Cardiac fibroblast (primary cell): Measurements from ENCODE around the gene HNRNPD.

Experiments used
- DNase-seq, 2 donors: peaks; one replicate each; pipeline versions ENCODE4 v3.0.0 to v3.0.0-alpha.2; 2010; ENCODE audit warnings: low read depth in 2 of 2
- H3K4me3 ChIP-seq, 2 donors: replicated peaks in 1 of 2; 1 replicate in 1 of 2; 2 replicates in 1 of 2; pipeline ENCODE4 v1.5.1; 2011; ENCODE audit warnings: low read depth in 2 of 2, low read length in 2 of 2, mild to moderate bottlenecking in 2 of 2, moderate library complexity in 1 of 2
- TF ChIP-seq, protein P1 (sequence below): IDR thresholded peaks from one replicate; pipeline ENCODE4 v1.5.1; 2011; ENCODE audit warnings: low read depth, mild to moderate bottlenecking, low read length, inconsistent platforms

HNRNPD gene

DNA sequence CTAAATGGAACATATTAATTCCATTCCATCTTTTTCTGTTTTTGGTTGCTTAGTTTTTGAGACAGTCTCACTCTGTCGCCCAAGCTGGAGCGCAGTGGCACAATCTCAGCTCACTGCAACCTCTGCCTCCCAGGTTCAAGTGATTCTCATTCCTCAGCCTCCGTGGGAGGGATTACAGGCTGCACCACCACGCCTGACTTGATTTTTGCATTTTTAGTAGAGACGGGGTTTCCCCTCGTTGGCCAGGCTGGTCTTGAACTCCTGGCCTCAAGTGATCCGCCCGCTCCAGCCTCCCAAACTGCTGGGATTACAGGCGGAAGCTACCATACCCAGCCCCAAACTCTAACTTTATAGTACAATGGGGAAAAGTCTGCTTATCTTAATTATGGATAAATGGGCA lies 11.2 kb downstream of the HNRNPD start:
- TF ChIP-seq, protein P1, sequence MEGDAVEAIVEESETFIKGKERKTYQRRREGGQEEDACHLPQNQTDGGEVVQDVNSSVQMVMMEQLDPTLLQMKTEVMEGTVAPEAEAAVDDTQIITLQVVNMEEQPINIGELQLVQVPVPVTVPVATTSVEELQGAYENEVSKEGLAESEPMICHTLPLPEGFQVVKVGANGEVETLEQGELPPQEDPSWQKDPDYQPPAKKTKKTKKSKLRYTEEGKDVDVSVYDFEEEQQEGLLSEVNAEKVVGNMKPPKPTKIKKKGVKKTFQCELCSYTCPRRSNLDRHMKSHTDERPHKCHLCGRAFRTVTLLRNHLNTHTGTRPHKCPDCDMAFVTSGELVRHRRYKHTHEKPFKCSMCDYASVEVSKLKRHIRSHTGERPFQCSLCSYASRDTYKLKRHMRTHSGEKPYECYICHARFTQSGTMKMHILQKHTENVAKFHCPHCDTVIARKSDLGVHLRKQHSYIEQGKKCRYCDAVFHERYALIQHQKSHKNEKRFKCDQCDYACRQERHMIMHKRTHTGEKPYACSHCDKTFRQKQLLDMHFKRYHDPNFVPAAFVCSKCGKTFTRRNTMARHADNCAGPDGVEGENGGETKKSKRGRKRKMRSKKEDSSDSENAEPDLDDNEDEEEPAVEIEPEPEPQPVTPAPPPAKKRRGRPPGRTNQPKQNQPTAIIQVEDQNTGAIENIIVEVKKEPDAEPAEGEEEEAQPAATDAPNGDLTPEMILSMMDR: no peak
- no peak for DNase-seq
- H3K4me3 ChIP-seq: no peak overlapping the region

DNA sequence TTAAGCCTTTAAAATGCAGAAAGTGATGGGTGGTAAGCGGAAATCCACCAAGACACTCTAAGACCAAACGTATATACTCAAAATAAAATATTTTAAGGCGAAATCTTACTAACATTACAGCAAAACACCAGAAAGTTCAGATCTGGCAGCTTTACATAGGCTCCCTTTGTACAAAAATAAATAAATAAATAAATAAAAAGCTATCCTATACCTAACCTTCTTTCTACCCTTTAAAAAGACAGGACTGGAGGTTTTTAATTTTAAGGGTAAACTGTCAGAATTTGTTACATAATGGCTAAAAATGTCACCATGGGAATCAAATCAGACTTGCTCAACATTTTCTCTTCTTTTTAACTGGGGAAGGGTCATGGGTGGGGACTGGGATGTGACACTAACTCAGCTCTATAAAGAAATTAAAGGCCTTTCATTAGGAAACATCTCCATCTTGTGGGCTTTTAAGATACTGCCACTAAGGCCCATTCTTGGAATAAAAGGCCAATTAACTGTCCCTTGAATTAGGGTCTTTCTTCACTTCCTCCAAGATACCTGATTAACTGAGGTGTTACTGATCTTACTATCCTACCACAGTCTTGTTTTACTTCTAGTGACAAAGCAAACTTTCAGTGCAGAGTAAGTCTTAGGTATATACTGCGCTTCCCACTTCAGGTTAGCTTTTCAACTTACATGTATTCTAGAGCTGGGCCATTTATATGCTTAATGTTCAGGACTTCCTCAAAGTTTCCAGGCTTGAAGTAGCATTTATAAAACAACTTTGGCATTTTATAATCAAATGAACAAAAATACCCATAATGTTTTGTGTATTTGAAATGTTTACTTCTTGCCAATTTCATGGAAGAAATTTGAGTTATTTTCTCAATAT lies 13.3 kb downstream of the HNRNPD start:
- TF ChIP-seq, protein P1: peak; percentile 71
- no peak overlapping the region for H3K4me3 ChIP-seq
- DNase-seq: peak; percentile 33 to 47

DNA sequence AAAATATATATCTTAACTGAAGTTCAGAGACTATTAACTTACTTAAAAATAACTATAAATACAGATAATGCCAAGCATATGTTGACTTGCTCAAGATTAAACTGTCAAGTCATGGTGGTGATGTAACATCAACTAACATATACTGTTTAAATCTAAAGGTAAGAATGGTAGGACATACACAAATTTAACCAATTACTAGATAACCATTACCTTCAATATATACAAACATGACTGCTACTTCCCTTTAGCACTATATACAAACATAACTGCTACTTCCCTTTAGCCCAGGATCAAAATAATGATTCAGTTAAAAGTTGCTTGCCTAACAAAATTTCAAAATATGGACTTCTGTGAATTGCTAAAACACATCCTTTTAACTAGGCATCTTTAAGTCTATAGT lies 14.9 kb downstream of the HNRNPD start:
- no peak overlapping the region for H3K4me3 ChIP-seq
- no peak for DNase-seq
- TF ChIP-seq, protein P1: no peak

DNA sequence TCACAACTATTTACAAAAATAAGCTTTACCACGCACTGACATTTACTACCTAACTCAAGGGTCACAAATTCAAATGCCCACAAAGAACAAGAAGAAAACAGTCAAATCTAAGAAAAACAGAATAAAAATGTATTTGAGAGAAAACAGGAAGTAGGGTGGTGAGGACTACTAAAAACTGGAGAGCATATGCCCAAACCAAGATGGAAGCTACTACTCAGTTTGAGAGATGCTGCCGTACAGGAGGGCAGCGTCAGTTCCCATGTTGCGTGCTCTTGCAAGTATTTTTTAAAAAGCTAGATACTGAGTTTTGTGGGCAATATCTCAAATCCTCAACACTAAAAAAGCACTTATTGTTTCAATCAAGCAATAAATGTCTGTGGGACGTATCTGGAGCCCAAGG lies 16.2 kb downstream of the HNRNPD start:
- no peak for DNase-seq
- TF ChIP-seq, protein P1: no peak
- no peak overlapping the region for H3K4me3 ChIP-seq

DNA sequence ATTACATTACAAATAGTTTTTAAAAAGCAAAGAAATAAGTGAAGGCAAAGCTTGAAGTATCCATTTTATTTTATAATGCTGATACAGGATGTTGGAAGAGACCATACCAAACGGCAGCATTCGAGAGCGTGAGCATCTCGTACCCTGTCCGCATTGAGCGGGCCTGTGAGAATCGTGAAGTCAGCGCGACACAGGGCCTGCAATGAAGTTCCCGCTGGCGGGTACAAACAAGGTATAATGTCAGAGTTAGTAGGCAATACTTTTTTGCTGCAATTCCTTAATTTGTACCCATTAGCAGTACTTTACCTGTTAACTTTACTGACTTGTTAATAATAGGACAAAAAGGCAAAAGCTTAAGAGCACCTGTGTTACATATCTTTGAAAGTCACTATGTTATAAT lies 19.0 kb downstream of the HNRNPD start:
- no peak for DNase-seq
- no peak overlapping the region for H3K4me3 ChIP-seq
- TF ChIP-seq, protein P1: no peak

DNA sequence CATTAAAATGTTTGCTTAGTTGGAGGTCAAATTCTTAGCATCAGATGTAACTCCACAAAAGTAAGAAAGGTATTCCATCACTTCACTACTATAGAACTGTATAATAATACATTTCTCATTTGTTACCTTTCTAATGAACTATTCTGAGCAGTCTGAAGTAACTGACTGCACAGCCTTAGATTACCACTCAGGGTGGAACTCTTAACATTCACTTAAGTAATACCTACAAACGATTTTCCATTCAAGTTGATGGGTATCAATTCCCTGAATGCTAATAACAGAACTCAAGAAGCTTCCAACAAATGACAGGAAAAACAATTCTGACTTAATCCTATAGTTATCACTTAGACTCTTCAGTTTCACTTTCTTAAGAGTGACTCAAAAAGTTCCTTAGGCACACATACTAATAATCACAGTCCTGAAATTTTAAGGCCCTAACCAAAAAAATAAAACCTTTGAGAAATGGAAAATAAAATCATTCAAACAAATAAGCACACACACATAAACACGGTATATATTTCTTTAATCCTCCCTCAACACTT lies 20.9 kb downstream of the HNRNPD start:
- DNase-seq: peak in 1 of 2 donors; percentile 23
- TF ChIP-seq, protein P1: no peak
- H3K4me3 ChIP-seq: no peak overlapping the region
